ENCODE results near the gene PAX5.

Gene PAX5

DNA sequence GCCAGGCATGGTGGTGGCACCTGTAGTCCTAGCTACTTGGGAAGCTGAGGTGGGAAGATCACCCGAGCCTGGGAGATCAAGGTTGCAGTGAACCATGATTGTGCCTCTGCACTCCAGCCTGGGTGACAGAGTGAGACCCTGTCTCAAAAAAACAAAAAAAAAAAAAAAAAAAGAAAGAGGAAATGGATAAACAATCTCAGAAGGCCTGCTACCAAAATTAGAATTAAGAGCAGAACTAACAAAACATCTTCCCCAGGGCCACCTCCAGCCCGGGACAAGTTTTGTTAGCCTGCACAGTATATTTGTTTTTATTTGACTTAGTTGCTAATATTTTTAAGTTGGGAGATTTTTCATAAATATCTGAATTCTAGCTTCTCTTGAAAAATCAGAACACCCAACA is 23.1 kb downstream of the PAX5 start:
- H2AK5ac ChIP-seq (ENCODE audit: low read depth, low read length) = no peak overlapping the region
- no peak overlapping the region for H4K8ac ChIP-seq (ENCODE audit: low read depth, low read length)
- H3K4me1 ChIP-seq (ENCODE audit: control insufficient read depth in 2 of 2, insufficient read depth in 1 of 2, low read depth in 1 of 2, low read length in 2 of 2) = peaks cover 0 to 2% of the 10 kb centered on the region in 2 donors
- no peak overlapping the region for H2BK120ac ChIP-seq (ENCODE audit: low read depth, low read length)
- no peaks in the 10 kb centered on the region for H3K79me1 ChIP-seq (ENCODE audit: low read depth, low read length)
- no peak overlapping the region for H3K14ac ChIP-seq (ENCODE audit: low read length)
- no peak overlapping the region for H3K4me3 ChIP-seq (ENCODE audit: low read length in 2 of 2)
- H3K4me2 ChIP-seq (ENCODE audit: insufficient read depth, low read length, poor library complexity, severe bottlenecking) = no peak overlapping the region
- H2BK5ac ChIP-seq (ENCODE audit: low read length) = no peak overlapping the region
- no peak overlapping the region for H3K4ac ChIP-seq (ENCODE audit: low read length)
- DNase-seq (ENCODE audit: low spot score) = no peak
- peaks cover 0 to 96% of the 10 kb centered on the region in 2 donors for H3K36me3 ChIP-seq (replicated peaks in 1 of 2; ENCODE audit: control insufficient read depth in 2 of 2, insufficient read depth in 2 of 2, low read length in 2 of 2)
- WGBS, 2 donors (ENCODE audit: extremely low coverage in 2 of 2, insufficient read length in 2 of 2, insufficient replicate concordance in 1 of 2) = no CpG with 5 or more reads among the region's 2 CpGs
- H3K9me3 ChIP-seq (replicated peaks in 1 of 2; ENCODE audit: control insufficient read depth in 2 of 2, insufficient read depth in 1 of 2, low read depth in 1 of 2, low read length in 2 of 2) = no peaks in the 10 kb centered on the region
- no peaks in the 10 kb centered on the region for H3K27me3 ChIP-seq (ENCODE audit: control insufficient read depth in 3 of 3, insufficient read depth in 3 of 3, low read depth in 1 of 3, low read length in 3 of 3)
- no peak overlapping the region for H2AFZ ChIP-seq (ENCODE audit: low read length)
- H3K18ac ChIP-seq (ENCODE audit: low read length) = no peak overlapping the region
- H3K9ac ChIP-seq (ENCODE audit: low read depth, low read length, poor library complexity) = no peak overlapping the region
- H3K23ac ChIP-seq (ENCODE audit: low read depth, low read length, poor library complexity) = no peak overlapping the region
- no peak overlapping the region for H2BK15ac ChIP-seq (ENCODE audit: low read length)
- H4K91ac ChIP-seq (ENCODE audit: low read depth, low read length, poor library complexity) = no peak overlapping the region
- H2BK12ac ChIP-seq (ENCODE audit: low read length) = no peak overlapping the region
- H3K27ac ChIP-seq (replicated peaks; ENCODE audit: low read length) = no peak overlapping the region

DNA sequence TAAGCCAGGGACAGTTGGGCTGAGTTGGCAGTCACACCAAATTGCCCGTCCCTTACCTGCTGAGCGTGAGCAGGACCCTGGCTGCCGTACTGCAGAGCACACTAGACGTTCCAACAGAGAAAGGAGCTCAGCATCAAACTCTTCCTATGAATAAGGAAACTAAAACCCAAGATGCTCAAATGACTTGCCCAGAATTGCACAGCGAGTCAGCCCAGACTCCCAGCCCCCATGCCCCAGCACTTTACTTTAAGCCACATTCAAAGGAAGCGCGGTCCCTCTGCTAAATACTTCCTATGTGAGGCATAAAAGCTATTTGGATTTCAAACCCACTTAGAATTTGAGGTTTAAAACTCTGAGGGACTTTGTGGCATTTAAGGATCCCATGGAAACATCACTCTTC is 23.9 kb downstream of the PAX5 start:
- Histone ChIP-seq H3K4me1 (ENCODE audit: control insufficient read depth in 2 of 2, insufficient read depth in 1 of 2, low read depth in 1 of 2, low read length in 2 of 2) (peaks cover 0 to 2% of the 10 kb centered on the region in 2 donors), H2BK5ac (ENCODE audit: low read length) (no peak overlapping the region), H3K18ac (ENCODE audit: low read length) (no peak overlapping the region), H2BK12ac (ENCODE audit: low read length) (no peak overlapping the region), H3K36me3 (replicated peaks in 1 of 2; ENCODE audit: control insufficient read depth in 2 of 2, insufficient read depth in 2 of 2, low read length in 2 of 2) (peaks cover 0 to 100% of the 10 kb centered on the region in 2 donors), H2BK120ac (ENCODE audit: low read depth, low read length) (no peak overlapping the region), H3K4me3 (ENCODE audit: low read length in 2 of 2) (no peak overlapping the region), H3K9ac (ENCODE audit: low read depth, low read length, poor library complexity) (no peak overlapping the region), H4K91ac (ENCODE audit: low read depth, low read length, poor library complexity) (no peak overlapping the region), H3K4me2 (ENCODE audit: insufficient read depth, low read length, poor library complexity, severe bottlenecking) (no peak overlapping the region), H4K8ac (ENCODE audit: low read depth, low read length) (no peak overlapping the region), H3K14ac (ENCODE audit: low read length) (no peak overlapping the region), H3K27me3 (ENCODE audit: control insufficient read depth in 3 of 3, insufficient read depth in 3 of 3, low read depth in 1 of 3, low read length in 3 of 3) (peaks cover 0 to under 1% (median 0%) of the 10 kb centered on the region in 3 experiments), H2BK15ac (ENCODE audit: low read length) (no peak overlapping the region), H2AFZ (ENCODE audit: low read length) (no peak overlapping the region), H3K27ac (replicated peaks; ENCODE audit: low read length) (no peak overlapping the region), H3K79me1 (ENCODE audit: low read depth, low read length) (no peaks in the 10 kb centered on the region), H3K4ac (ENCODE audit: low read length) (no peak overlapping the region), H2AK5ac (ENCODE audit: low read depth, low read length) (no peak overlapping the region), H3K23ac (ENCODE audit: low read depth, low read length, poor library complexity) (no peak overlapping the region), H3K9me3 (replicated peaks in 1 of 2; ENCODE audit: control insufficient read depth in 2 of 2, insufficient read depth in 1 of 2, low read depth in 1 of 2, low read length in 2 of 2) (no peaks in the 10 kb centered on the region)
- no CpG with 5 or more reads among the region's 7 CpGs for WGBS, 2 donors (ENCODE audit: extremely low coverage in 2 of 2, insufficient read length in 2 of 2, insufficient replicate concordance in 1 of 2)
- DNase-seq (ENCODE audit: low spot score) = no peak

DNA sequence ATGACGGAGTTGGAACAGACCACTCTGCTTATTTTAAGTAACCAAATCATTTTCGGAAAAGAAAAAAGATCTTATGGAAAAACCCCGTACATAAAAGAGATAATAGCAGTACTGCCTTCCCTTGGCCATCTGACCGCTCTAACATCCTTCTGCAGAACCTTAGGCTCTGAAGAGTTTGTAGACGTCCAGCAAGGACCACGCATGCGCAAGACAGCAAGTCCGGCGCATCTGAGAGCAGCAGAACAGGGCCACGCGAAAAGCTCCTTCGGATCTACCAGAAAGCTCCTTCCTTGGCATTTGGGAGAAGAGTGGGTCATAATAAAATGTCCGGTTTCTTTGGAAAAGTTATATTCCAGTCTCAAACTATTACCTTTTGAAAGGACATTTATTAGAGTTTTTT is 26.8 kb downstream of the PAX5 start:
- no CpG with 5 or more reads among the region's 13 CpGs for WGBS, 2 donors (ENCODE audit: extremely low coverage in 2 of 2, insufficient read length in 2 of 2, insufficient replicate concordance in 1 of 2)
- Histone ChIP-seq H3K4ac (ENCODE audit: low read length) (no peak overlapping the region), H3K4me3 (ENCODE audit: low read length in 2 of 2) (no peak overlapping the region), H3K4me1 (ENCODE audit: control insufficient read depth in 2 of 2, insufficient read depth in 1 of 2, low read depth in 1 of 2, low read length in 2 of 2) (peaks cover 0 to 2% of the 10 kb centered on the region in 2 donors), H2AFZ (ENCODE audit: low read length) (no peak overlapping the region), H2BK12ac (ENCODE audit: low read length) (no peak overlapping the region), H3K9ac (ENCODE audit: low read depth, low read length, poor library complexity) (no peak overlapping the region), H2BK15ac (ENCODE audit: low read length) (no peak overlapping the region), H3K18ac (ENCODE audit: low read length) (no peak overlapping the region), H2BK5ac (ENCODE audit: low read length) (no peak overlapping the region), H3K36me3 (replicated peaks in 1 of 2; ENCODE audit: control insufficient read depth in 2 of 2, insufficient read depth in 2 of 2, low read length in 2 of 2) (peaks cover 0 to 99% of the 10 kb centered on the region in 2 donors), H3K23ac (ENCODE audit: low read depth, low read length, poor library complexity) (no peak overlapping the region), H3K27ac (replicated peaks; ENCODE audit: low read length) (no peak overlapping the region), H3K4me2 (ENCODE audit: insufficient read depth, low read length, poor library complexity, severe bottlenecking) (no peak overlapping the region), H3K27me3 (ENCODE audit: control insufficient read depth in 3 of 3, insufficient read depth in 3 of 3, low read depth in 1 of 3, low read length in 3 of 3) (peaks cover 0 to 26% (median 0%) of the 10 kb centered on the region in 3 experiments), H2AK5ac (ENCODE audit: low read depth, low read length) (no peak overlapping the region), H3K9me3 (replicated peaks in 1 of 2; ENCODE audit: control insufficient read depth in 2 of 2, insufficient read depth in 1 of 2, low read depth in 1 of 2, low read length in 2 of 2) (no peaks in the 10 kb centered on the region), H3K79me1 (ENCODE audit: low read depth, low read length) (no peaks in the 10 kb centered on the region), H3K14ac (ENCODE audit: low read length) (no peak overlapping the region), H2BK120ac (ENCODE audit: low read depth, low read length) (no peak overlapping the region), H4K8ac (ENCODE audit: low read depth, low read length) (no peak overlapping the region), H4K91ac (ENCODE audit: low read depth, low read length, poor library complexity) (no peak overlapping the region)
- no peak for DNase-seq (ENCODE audit: low spot score)

DNA sequence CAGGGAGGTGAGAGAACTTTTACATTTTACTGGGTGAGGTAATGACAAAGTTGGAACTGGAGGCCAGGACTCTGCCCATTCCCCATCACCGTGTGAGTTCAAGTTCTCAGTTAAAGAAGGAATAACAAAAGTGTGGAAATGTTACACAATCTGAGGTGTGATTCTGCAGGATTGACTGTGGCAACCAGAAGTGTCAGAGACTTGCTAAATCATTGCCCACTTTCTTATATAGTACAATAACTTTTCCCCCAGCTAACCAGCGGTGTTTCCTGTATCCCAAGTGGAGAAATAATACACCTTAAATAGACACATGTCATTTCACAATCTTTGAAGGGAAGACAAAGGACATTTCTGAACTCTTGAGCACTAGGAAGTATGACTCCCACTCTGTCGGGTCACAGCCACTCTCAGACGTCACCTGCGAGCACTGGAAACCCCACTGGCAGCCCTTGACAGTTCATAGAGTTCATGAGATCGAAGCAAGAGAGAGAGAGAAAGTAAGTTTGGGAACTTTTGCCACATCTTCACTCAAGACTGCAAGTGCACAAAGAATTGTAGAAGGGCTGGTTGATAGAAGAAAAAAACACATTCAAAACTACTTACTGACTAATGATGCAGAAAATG is 28.4 kb downstream of the PAX5 start:
- Histone ChIP-seq H3K18ac (ENCODE audit: low read length) (no peak overlapping the region), H2BK15ac (ENCODE audit: low read length) (no peak overlapping the region), H3K14ac (ENCODE audit: low read length) (no peak overlapping the region), H3K4me1 (ENCODE audit: control insufficient read depth in 2 of 2, insufficient read depth in 1 of 2, low read depth in 1 of 2, low read length in 2 of 2) (peaks cover 0 to 1% of the 10 kb centered on the region in 2 donors), H3K4me3 (ENCODE audit: low read length in 2 of 2) (no peak overlapping the region), H2BK5ac (ENCODE audit: low read length) (no peak overlapping the region), H3K27me3 (ENCODE audit: control insufficient read depth in 3 of 3, insufficient read depth in 3 of 3, low read depth in 1 of 3, low read length in 3 of 3) (peaks cover 0 to 41% (median 2%) of the 10 kb centered on the region in 3 experiments), H4K8ac (ENCODE audit: low read depth, low read length) (no peak overlapping the region), H3K9me3 (replicated peaks in 1 of 2; ENCODE audit: control insufficient read depth in 2 of 2, insufficient read depth in 1 of 2, low read depth in 1 of 2, low read length in 2 of 2) (no peaks in the 10 kb centered on the region), H4K91ac (ENCODE audit: low read depth, low read length, poor library complexity) (no peak overlapping the region), H2BK120ac (ENCODE audit: low read depth, low read length) (no peak overlapping the region), H3K4me2 (ENCODE audit: insufficient read depth, low read length, poor library complexity, severe bottlenecking) (no peak overlapping the region), H3K4ac (ENCODE audit: low read length) (no peak overlapping the region), H3K9ac (ENCODE audit: low read depth, low read length, poor library complexity) (no peak overlapping the region), H3K79me1 (ENCODE audit: low read depth, low read length) (no peaks in the 10 kb centered on the region), H2AK5ac (ENCODE audit: low read depth, low read length) (no peak overlapping the region), H3K23ac (ENCODE audit: low read depth, low read length, poor library complexity) (no peak overlapping the region), H3K36me3 (replicated peaks in 1 of 2; ENCODE audit: control insufficient read depth in 2 of 2, insufficient read depth in 2 of 2, low read length in 2 of 2) (peaks cover 0 to 99% of the 10 kb centered on the region in 2 donors), H2AFZ (ENCODE audit: low read length) (no peak overlapping the region), H3K27ac (replicated peaks; ENCODE audit: low read length) (no peak overlapping the region), H2BK12ac (ENCODE audit: low read length) (no peak overlapping the region)
- DNase-seq (ENCODE audit: low spot score) = no peak
- no CpG with 5 or more reads among the region's 6 CpGs for WGBS, 2 donors (ENCODE audit: extremely low coverage in 2 of 2, insufficient read length in 2 of 2, insufficient replicate concordance in 1 of 2)
